Left ventricle myocardium superior (tissue), 1 donor: ENCODE results near the gene GALNT2. TPM values are rescaled to one million over a fixed set of nuclear protein-coding genes. Genes with fewer than 3 reads are reported as not detected.

Experiments
- ATAC-seq: fragments of 200-7000 bp; cut with Tn5 transposase; one replicate; pipeline ENCODE4 v1.9.1; 2020; ENCODE audit warnings: mild to moderate bottlenecking, moderate library complexity
- DNase-seq: peaks from one replicate; pipeline ENCODE4 v3.0.0-alpha.2; 2020
- intact Hi-C: fragments of 100-400 bp; cut with micrococcal nuclease; formaldehyde crosslinking; loops from one replicate; pipeline ENCODE4 v1.11.0; 2022
- total RNA-seq: library from RNA; stranded (reverse); fragmentation: NEBNext Ultra II Directional; extraction: Animal tissue kit (Norgen Biotek cat#: 25700); gene quantifications from one replicate; pipeline ENCODE4 v1.2.1, GENCODE V29; 2021
- donor health status: DM: no; HTN: yes; CAD: no; lungs with severe emphysema.

GALNT2 gene
- total RNA-seq, 1 donor from 2014 or later = 22.0 TPM

- DNase-seq (no peak), ATAC-seq (no peak)
- intact Hi-C loops = no loop called here
Measured at GRCh38 chr1:230068952-230069684, 2.1 kb downstream of the GALNT2 start.

- DNase-seq (no peak), ATAC-seq (no peak)
- intact Hi-C loops = no loop called here
Measured at GRCh38 chr1:230069796-230070195, 2.8 kb downstream of the GALNT2 start.

GRCh38 chr1:230070321-230071208 lies 3.5 kb downstream of the GALNT2 start:
- intact Hi-C loops = no loop called here
- DNase-seq = no peak
- no peak for ATAC-seq

- ATAC-seq = no peak
- intact Hi-C loops = no loop called here
Measured at GRCh38 chr1:230071316-230071715, 4.3 kb downstream of the GALNT2 start.

GRCh38 chr1:230072296-230072695 lies 5.3 kb downstream of the GALNT2 start:
- intact Hi-C loops = no loop called here
- no peak for DNase-seq
- no peak for ATAC-seq

More at GRCh38 chr1:230071316-230071715, 4.3 kb downstream of the GALNT2 start:
- no peak for DNase-seq

GRCh38 chr1:230072866-230073265 lies 5.8 kb downstream of the GALNT2 start:
- ATAC-seq (no peak), DNase-seq (no peak)
- intact Hi-C loops = no loop called here

- intact Hi-C loops = no loop called here
- DNase-seq (no peak), ATAC-seq (peak; percentile 57)
Measured at GRCh38 chr1:230073371-230074035, 6.5 kb downstream of the GALNT2 start.

- ATAC-seq (no peak), DNase-seq (no peak)
- intact Hi-C loops = no loop called here
Measured at GRCh38 chr1:230074270-230074669, 7.2 kb downstream of the GALNT2 start.

GRCh38 chr1:230074762-230075161 lies 7.7 kb downstream of the GALNT2 start:
- intact Hi-C loops = no loop called here
- DNase-seq (no peak), ATAC-seq (no peak)

GRCh38 chr1:230076121-230076520 lies 9.1 kb downstream of the GALNT2 start:
- intact Hi-C loops = no loop called here
- ATAC-seq = no peak

GRCh38 chr1:230077011-230077410 lies 10.0 kb downstream of the GALNT2 start:
- intact Hi-C loops = no loop called here
- no peak for DNase-seq
- ATAC-seq = no peak

More at GRCh38 chr1:230076121-230076520, 9.1 kb downstream of the GALNT2 start:
- DNase-seq = no peak

- no peak for DNase-seq
- ATAC-seq = no peak
- intact Hi-C loops = no loop called here
Measured at GRCh38 chr1:230077436-230078213, 10.6 kb downstream of the GALNT2 start.

GRCh38 chr1:230079199-230080024 lies 12.4 kb downstream of the GALNT2 start:
- no peak for DNase-seq
- ATAC-seq = no peak
- intact Hi-C loops = no loop called here

GRCh38 chr1:230080822-230081221 lies 13.8 kb downstream of the GALNT2 start:
- intact Hi-C loops = no loop called here
- DNase-seq = peak; percentile 83
- ATAC-seq = peak; percentile 93

- DNase-seq = no peak
- intact Hi-C loops = no loop called here
- ATAC-seq = no peak
Measured at GRCh38 chr1:230081751-230082150, 14.7 kb downstream of the GALNT2 start.

- intact Hi-C loops = no loop called here
- no peak for DNase-seq
- ATAC-seq = no peak
Measured at GRCh38 chr1:230082211-230082610, 15.2 kb downstream of the GALNT2 start.

GRCh38 chr1:230083053-230083452 lies 16.0 kb downstream of the GALNT2 start:
- ATAC-seq (no peak), DNase-seq (no peak)
- intact Hi-C loops = no loop called here

GRCh38 chr1:230083746-230084407 lies 16.8 kb downstream of the GALNT2 start:
- ATAC-seq (no peak), DNase-seq (no peak)
- intact Hi-C loops = no loop called here
